ENCODE measurements around the gene CLPX.
"Not testable (repeated sequence)": the region's sequence is repeated elsewhere in the genome, so short reads cannot be mapped to it uniquely, and the experiment has no call there.

The CLPX gene

DNA sequence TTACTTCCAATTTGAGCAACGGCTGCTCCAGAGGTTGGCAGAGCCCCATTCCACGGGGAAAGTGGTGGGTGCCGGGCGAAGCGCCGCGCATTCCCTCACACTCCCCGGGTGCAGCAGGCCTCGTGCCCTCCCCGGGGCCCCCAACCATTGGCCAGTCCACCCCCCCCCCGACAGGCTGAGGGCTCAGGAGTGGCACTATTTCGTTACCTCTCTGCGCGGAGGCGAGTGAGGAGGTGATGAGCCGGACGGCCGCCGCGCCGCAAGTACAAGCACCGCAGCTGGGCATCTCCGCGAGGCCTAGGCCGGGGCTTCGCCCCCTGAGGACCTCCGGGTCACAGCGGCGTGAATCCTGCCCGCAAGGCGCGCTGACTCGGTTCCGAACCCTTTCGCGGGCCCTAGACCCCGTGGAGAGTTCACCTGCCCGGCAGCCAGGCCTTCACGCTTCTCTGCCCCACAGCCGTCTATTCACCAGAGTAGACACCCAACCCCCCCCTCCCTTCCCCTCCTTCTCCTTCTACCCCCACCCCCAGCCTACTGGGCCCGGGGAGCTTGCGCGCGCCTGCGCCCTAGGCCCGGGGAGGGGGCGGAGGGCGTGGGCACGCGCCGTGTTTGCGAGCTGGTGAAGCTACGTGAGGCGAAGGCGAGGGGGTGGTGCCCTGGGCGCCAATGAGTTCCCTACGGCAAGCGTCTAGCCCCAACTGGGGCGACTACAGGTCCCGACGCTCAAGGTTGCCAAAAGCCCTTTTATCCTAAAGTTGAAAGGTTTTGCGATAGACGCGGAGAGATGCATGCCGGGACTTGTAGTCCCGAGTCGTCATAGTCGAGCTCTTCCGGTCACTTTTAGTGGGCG lies at the start of gene CLPX:
CLPX (minus strand) TSS at position 475 of the 850 bp plus-strand sequence; CDS start at position 286, 189 bp downstream.
- DNase-seq (ENCODE audit: low read depth in 1 of 2, low spot score in 1 of 2) = peak; percentile 75 to 84

DNA sequence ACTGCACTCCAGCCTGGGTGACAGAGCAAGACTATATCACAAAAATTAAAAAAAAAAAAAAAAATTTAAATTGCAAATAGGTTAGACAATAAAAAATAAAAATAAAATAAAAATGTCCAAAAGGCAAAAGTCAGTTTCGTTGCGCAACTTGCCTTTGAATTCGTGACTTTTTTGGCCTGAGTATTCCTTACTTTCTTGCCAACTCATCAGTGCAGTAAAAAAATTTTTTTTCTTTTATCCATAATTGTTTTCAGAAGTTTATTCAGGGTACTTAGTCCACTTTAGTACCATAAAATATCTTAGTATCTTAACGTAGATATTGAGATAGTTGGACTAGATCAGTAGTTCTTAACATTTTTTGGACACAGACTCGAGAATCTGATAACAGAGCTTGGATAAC lies 48.6 kb upstream of the CLPX start:
- no peak for DNase-seq (ENCODE audit: low read depth in 1 of 2, low spot score in 1 of 2)

DNA sequence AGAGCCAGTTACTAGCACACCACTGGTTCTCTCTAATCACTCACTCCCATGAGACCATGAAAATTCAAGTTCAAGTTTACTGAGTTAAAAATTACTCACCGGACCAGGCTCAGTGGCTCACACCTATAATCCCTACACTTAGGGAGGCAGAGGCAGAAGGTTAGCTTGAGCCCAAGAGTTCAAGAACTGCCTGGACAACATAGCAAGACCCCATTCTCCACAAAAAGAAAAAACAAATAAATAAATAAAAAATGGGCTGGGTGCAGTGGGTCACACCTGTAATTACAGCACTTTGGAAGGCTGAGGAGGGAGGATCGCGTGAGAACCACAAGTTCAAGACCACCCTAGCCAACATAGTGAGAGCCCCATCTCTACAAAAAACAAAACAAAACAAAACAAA lies 47.4 kb upstream of the CLPX start:
- DNase-seq (ENCODE audit: low read depth in 1 of 2, low spot score in 1 of 2) = no peak

DNA sequence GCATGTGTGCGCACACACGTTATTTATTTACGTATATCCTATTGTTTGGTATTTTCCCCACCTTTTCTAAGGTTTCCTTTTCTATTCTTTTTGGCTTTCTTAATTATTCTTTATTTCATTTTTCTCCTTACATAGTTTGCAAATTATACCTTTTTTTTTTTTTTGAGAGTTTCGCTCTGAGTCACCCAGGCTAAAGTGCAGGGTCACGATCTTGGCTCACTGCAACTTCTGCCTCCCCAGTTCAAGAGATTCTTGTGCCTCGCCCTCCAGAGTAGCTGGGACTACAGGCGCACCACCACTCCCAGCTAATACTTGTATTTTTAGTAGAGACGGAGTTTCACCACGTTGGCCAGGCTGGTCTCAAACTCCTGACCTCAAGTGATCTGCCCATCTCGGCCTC lies 46.2 kb upstream of the CLPX start:
- DNase-seq (ENCODE audit: low read depth in 1 of 2, low spot score in 1 of 2) = no peak

DNA sequence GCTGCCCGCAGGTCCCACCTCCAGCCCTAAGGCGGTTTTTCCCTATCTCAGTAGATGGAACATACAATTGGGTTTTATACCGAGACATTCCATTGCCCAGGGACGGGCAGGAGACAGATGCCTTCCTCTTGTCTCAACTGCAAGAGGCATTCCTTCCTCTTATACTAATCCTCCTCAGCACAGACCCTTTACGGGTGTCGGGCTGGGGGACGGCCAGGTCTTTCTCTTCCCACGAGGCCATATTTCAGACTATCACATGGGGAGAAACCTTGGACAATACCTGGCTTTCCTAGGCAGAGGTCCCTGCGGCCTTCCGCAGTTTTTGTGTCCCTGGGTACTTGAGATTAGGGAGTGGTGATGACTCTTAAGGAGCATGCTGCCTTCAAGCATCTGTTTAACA lies 41.8 kb upstream of the CLPX start:
- DNase-seq (ENCODE audit: low read depth in 1 of 2, low spot score in 1 of 2) = not testable (repeated sequence)

DNA sequence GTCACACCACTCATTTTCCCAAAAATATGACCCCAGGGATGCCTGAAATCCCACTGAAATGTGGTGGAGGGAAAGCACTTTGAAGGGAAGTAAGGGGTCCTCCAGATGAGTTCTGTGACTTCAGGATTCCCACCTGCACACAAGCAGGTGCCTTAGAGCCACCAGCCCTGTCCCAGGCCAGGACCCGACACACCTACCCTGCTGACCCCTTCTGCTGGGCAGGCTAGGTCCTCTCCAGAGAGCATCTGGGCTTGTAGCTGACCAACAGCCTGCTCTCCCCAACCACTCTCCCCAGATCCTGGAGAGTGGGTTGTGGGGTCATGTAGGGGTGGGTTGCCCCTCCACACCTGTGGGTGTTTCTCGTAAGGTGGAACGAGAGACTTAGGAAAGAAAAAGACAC lies 41.1 kb upstream of the CLPX start:
- DNase-seq (ENCODE audit: low read depth in 1 of 2, low spot score in 1 of 2) = no peak

DNA sequence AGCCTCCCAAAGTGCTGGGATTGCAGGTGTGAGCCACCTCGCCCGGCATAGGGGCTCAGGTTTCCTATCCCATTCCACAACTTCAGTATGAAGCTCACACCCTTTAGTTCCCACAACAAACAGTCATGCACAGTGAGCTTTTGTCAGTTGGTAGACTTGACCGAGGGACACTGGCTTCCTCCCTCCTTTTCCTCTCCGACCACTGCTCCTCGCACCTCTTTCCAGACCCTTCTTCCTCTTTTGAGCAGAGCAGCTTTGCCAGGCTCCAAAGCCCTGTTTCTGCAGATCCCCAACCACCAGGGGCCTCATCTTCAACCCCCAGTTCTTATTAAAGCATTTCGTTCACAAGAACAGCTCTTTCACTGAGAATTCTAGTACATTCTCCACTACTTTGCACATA lies 38.9 kb upstream of the CLPX start:
- DNase-seq (ENCODE audit: low read depth in 1 of 2, low spot score in 1 of 2) = no peak

DNA sequence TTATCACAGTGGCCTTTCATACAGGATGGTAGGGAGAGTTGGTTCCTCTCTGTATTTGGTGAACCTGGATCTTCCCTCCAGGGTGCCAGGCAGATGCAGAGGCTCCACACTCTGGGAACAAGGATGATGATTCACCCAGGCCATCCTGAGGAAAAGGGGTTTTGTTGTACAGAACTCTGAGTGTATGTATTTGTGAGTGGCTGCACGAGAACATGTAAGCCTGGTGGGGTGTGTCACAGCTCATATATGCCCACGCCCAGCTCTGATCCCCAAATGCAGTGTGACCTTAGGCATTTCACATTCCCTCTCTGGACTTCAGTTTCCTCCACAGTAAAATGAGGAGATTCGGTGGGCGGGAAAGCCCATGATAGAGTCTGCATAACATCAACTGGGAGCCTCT lies 37.7 kb upstream of the CLPX start:
- no peak for DNase-seq (ENCODE audit: low read depth in 1 of 2, low spot score in 1 of 2)

DNA sequence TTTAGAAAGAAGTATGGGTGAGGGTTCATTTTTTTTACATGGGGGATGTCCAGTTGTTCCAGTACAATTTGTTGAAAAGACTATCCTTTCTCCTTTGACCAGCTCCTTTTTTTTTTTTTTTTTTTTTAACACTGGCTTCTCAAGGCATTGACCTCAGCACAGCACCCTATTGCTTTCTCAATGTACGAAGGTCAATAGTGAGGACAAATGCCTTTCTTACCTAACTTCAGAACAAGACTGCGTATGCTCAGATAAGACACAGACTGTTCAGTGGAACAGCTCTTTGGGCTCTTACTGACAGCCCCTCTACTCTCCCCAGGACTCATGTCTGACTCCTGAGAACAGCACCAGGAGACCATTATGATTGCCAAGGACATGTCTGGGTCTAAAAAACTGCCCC lies 36.6 kb upstream of the CLPX start:
- no peak for DNase-seq (ENCODE audit: low read depth in 1 of 2, low spot score in 1 of 2)

DNA sequence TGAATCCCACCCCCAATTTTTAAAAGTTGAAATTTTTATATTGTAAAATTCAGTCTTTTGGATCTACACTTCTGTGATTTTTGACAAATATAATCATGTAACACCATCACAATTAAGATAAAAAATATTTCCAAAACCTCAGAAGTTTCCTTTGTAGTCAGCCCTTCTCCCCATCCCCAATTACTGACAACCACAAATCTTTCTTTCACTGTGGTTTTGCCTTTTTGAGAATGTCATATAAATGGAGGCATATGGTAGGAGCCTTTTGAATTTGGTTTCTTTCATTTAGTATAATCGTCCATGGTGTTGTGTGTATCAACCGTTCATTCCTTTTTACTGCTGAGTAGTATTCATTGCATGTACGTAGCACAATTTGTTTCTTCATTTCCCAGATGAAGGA lies 34.0 kb upstream of the CLPX start:
- DNase-seq (ENCODE audit: low read depth in 1 of 2, low spot score in 1 of 2) = no peak

DNA sequence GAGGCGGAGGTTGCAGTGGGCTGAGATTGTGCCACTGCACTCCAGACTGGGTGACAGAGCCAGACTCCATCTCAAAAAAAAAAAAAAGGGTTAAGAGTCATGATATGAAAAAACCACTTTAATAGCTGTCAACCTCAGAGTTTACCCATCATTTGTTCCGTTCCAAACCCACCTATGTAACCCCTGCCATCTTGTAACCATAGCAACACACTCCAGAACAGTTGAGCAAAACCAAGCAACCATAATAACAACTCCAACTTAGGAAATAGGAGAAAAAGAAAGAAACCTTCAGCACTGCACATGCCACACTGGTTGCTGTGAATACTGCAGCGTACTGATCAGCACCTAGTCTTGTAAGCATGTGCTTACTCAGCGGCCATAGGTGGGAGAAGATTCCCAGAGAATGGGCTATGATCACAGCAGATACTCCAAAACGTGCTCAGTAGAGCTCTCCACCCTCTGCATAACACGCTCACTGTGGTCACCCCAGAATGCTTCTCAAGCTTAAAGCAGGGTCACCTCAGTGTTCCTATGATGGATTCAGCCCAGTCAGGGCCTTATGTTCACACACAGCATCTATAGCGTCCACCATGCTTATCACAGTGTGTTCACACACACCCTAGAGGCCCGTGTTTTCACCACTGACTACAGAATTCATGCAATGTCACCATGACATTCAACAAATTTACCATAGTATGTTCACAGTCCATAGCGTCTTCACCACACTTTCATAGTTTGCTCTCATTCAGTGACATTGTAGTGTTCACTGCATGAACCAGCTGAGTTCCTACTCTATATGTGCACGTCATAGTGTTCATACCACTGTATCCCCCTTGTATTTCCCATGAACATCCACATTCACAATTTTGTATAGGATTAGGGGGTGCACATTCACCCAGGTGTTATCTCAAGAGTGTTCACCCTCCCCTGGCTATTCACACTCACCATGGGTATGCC lies 32.7 kb upstream of the CLPX start:
- no peak for DNase-seq (ENCODE audit: low read depth in 1 of 2, low spot score in 1 of 2)

DNA sequence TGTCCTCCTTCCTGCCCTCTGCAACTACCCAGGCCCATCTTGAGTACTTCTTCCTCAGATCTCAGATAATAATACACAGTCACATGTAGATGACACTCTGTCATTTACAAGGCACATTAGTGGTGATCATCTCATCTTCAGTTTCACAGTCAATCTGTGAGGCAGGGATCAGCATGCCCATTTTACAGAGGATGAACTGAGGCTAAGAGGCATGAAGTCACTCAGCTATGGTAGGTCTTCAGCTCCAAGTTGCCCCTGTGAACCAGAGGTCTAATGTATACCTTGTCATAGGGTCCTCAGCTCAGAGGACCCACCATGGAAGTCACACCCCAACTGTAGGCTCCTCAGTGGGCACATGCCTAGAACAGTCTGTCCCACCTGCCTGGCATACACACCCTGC lies 30.4 kb upstream of the CLPX start:
- no peak for DNase-seq (ENCODE audit: low read depth in 1 of 2, low spot score in 1 of 2)

DNA sequence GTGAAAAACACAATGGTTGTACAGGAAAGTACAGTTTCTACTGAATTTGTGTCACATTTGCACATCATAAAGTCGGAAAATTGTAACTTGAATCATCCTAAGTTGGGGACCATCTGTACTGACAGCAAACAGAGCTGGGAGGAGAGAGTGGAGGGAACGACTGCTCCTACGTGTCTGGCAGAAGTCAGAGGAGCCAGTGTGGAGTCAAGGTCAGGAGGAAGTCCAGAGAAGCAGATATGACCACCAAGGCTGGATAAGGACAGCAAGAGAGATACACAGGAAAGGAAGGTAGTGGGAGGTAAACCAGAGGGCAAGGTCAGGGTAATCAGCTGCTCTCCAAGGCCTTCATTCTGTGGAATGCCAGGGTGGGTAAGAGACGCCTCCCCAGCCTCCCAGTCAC lies 28.9 kb upstream of the CLPX start:
- DNase-seq (ENCODE audit: low read depth in 1 of 2, low spot score in 1 of 2) = no peak

DNA sequence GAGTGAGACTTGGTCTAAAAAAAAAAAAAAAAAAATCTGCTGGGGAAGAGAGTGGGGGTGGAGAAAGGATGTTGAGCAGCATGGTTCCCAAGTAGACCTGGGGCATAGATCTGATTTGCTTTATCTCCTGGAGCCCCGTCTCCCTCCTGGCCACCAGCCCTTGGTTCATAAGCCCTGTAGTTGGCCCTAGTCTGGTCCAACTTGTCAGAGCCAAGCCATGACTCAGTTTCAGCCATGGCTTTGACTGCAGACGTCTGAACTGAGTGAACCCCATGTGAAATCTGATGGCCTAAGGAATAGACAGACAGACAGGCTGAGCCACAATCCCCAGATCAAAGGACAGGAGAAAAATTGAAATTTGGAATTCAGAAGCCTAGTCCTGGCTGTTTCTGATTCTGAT lies 28.1 kb upstream of the CLPX start:
- DNase-seq (ENCODE audit: low read depth in 1 of 2, low spot score in 1 of 2) = no peak

DNA sequence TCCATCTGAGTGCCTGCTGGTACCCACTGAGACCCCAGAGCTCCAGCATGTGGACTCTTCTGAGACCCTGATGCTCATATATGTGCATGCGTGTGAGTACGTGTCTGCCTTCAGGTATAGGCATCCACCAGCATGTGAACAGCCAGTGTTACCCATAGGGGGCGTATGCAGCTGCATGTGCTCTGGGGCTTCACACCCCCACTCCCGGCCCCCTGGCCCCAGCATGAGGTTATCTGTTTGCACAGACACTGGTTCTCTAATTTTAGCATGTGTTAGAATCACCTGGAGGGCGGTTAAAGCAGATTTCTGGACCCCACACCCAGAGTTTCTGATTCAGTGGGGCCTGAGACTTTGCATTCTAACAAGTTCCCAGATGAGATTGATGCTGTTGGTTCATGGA lies 27.0 kb upstream of the CLPX start:
- peak in 1 of 2 donors; percentile 5 for DNase-seq (ENCODE audit: low read depth in 1 of 2, low spot score in 1 of 2)

DNA sequence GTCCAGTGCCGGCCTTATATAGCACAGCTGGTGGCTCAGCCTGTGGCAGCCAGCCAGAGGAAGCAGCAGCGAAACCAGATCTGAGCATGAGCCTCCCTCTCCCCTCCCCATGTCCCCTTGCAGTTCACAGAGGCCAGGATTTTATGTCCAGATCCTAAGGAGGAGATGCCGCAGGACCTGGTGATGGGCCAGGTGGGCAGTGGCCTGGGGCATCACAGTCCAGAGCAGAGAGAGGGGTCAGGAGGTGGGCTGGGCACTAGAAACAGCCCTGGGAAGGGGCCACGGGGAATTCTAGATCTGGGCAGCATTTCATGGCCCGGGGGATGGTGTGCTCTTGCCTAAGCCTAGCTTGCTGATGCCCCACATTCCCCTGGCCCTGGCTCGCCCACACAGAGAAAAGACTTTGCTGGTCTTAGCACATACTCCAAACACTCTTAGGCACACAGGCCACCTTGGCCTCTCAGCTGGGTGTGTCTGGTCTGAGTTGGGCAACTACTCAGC lies 26.4 kb upstream of the CLPX start:
- DNase-seq (ENCODE audit: low read depth in 1 of 2, low spot score in 1 of 2) = no peak

DNA sequence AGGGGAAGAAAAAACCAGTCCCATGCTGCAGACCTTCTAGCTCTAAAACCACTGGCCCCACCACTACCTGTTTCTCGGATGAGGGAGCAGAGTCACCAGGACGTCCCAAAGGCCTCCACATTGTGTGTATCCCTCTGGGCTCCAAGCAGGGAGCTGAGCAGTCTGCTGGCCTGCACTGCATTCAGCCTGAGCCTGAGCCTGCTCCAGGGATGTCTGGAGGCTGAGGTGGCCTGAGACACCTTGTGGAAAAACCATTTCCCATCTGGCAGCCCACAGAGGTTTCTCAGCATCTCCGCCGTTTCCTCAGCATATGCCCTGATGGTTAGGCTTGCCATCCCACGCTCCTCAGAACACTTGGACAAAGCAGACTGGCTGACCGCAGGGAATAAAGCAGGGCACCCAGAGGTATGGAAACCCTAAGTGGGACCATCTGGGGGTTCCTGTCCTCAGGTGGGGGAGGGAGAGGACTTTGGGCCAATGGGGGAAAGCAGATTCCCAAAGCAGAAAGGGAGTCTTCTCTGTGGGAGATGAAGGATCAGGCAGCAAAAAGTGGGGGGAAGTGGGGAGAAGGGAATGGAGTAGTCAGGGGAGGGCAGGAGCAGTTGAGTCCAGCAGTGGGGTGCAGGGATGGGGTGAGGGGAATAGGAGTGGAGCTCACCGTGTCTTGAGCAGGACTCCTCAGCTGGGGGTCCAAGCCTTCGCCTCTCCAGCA lies 25.8 kb upstream of the CLPX start, which contains the start of gene CILP:
CILP (minus strand) TSS at position 704 of the 712 bp plus-strand sequence. CDS start 1,718 bp downstream, outside the sequence.
- no peak for DNase-seq (ENCODE audit: low read depth in 1 of 2, low spot score in 1 of 2)

DNA sequence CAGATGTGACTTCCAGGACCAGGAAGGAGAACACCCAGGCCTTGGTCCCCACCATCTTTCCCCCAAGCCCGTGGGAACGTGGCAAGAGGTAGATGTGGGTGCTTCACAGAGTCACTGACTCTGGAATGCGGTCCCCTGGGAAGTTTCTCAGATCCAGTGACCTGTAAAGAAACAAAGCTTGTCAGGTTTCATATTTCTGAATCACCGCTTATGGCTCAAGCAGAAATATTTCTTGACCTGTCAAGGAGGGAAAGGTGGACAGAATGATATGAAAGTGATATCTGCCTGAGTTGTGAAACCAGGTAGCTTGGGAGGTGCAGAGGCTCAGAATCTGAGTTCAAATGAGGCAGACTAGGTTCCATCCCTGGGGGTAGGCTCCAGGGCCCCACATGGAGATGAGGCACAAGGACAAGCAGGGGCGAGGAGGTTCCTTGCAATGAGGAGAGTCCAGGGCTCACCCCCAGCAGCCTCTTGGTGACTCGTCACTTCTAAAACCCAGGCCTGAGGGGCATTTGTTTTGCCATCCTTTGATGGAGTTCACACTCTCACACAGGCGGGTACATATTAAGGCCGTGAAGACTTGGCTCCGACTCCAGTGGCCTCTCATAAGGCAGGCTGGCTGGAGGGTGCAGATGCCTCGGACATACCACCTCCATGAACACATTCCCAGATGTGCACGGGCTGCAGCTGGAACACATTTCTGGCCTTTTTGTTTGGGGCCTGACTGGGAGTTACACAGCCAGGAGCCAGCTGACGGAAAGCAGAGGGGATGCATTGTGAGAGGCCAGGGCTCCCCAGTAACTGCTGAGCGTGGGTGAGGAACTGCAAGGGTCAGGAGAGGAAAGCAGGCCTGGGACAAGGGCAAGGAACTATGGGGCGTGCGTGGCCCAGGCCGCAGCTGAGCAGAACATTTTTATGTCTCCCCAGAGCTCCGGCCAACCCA lies 24.8 kb upstream of the CLPX start:
- no peak for DNase-seq (ENCODE audit: low read depth in 1 of 2, low spot score in 1 of 2)

DNA sequence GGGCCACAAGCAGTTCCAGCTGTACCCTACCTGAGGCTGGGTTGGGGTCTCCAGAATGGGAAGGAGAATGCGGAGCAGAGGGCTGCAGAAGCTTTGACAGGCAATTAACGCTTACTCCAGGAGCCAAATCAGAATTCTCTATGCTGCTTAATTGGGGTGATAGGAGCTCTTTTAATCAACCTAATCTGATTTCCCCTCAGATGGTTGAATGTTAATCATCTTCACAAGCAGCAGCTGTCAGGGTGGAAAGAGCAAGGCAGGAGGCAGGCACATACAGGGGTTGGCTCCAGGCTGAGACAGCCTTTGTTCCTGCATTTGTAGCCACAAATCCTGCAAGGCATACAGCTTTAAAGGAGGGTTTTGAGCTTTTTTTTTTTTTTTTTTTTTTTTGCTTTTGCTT lies 23.5 kb upstream of the CLPX start:
- no peak for DNase-seq (ENCODE audit: low read depth in 1 of 2, low spot score in 1 of 2)

DNA sequence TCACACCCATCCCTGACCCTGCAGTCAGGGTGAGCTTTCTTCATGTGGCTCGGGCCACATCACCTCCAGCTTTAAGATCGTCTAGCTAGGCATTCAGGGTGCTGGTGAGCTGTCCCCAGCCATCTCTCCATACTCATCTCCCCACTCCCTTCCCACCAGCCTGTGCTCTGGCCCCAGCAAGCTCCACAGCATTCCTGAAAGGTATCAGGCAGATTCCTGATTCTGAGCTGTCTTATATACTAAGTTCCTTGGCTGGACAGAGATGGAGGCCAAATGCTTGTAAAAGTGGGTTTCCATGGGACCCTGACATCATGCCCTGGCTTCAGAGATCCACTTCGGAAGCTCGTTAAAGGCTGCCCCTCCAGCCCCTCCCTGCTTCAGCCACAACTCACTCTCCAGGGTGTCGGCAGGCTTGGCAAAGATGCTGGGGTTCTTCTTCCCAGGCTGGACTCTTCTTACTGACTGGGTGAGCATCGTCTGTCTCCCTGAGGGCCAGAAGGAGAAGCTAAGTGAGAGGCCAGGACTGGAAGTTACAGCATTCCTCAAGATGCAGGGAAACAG lies 22.2 kb upstream of the CLPX start:
- DNase-seq (ENCODE audit: low read depth in 1 of 2, low spot score in 1 of 2) = no peak

Measured in activated T-helper 1 cell treated with anti-CD3 and anti-CD28 coated beads, Interleukin-2, amount 50 U/mL, for 16 hours (primary cell).